ENCODE measurements around the gene RTTN. TPM values are rescaled to one million over a fixed set of nuclear protein-coding genes. Genes with fewer than 3 reads are reported as not detected.

RTTN gene
- total RNA-seq, 1 experiment from 2014 or later: 21.5 TPM

- Mint-ChIP-seq H3K27ac (no peak overlapping the region), H3K4me3 (no peak overlapping the region), H3K9me3 (peaks cover 18% of the 10 kb centered on the region), H3K4me1 (0 out of 2 replicates have a peak, but pooled peaks cover 5% of the 10 kb centered on the region), H3K27me3 (ENCODE audit: low read depth) (no peaks in the 10 kb centered on the region), H3K36me3 (no peaks in the 10 kb centered on the region; the same call in 1 of the 2 replicates)
- POLR2A ChIA-PET: no interaction called here
- TF ChIP-seq ZNF232 (CRISPR knock-in tag; IDR thresholded peaks at IDR 0.05): no peak
- TF ChIP-seq TCF7 (CRISPR knock-in tag; IDR thresholded peaks at IDR 0.05; ENCODE audit: low read depth): no peak
- no peak for TF ChIP-seq CREB1 (CRISPR knock-in tag; IDR thresholded peaks at IDR 0.05)
- no peak for TF ChIP-seq ZNF671 (CRISPR knock-in tag; IDR thresholded peaks at IDR 0.05)
- TF ChIP-seq FOXJ3 (CRISPR knock-in tag; IDR thresholded peaks at IDR 0.05; ENCODE audit: borderline replicate concordance): no peak
- no peak for TF ChIP-seq E2F1 (CRISPR knock-in tag; IDR thresholded peaks at IDR 0.05)
- no peak for TF ChIP-seq ZNF423 (CRISPR knock-in tag; IDR thresholded peaks at IDR 0.05)
- TF ChIP-seq NR1H2 (CRISPR knock-in tag; IDR thresholded peaks at IDR 0.05): no peak
- TF ChIP-seq ZSCAN18 (CRISPR knock-in tag; IDR thresholded peaks at IDR 0.05): no peak
- ATAC-seq (no peak), DNase-seq (ENCODE audit: low spot score) (no peak)
- CTCF ChIA-PET: interaction anchor here (1.6 kb wide), 1 partner anchor 12 kb away, joined by 4 read pairs; no protein-coding TSS in a partner anchor
These were observed 249.4 kb downstream of the RTTN start for GRCh38 chr18:69956057-69956456.

- ChIA-PET CTCF (interaction anchor here (0.6 kb wide), 1 partner anchor 342 kb away, joined by 3 read pairs; no protein-coding TSS in a partner anchor), POLR2A (interaction anchor here (0.7 kb wide), 1 partner anchor 1320 kb away, joined by 3 read pairs; no protein-coding TSS in a partner anchor)
- H3K4me1 Mint-ChIP-seq: 0 out of 2 replicates have a peak, but pooled peaks cover 5% of the 10 kb centered on the region
- no peak overlapping the region for H3K27ac Mint-ChIP-seq
- H3K36me3 Mint-ChIP-seq: no peaks in the 10 kb centered on the region; the same call in 1 of the 2 replicates
- no peaks in the 10 kb centered on the region for H3K27me3 Mint-ChIP-seq (ENCODE audit: low read depth)
- TF ChIP-seq TP53 (CRISPR knock-in tag; IDR thresholded peaks at IDR 0.05) (no peak), CREB1 (CRISPR knock-in tag; IDR thresholded peaks at IDR 0.05) (no peak), JAZF1 (CRISPR knock-in tag; IDR thresholded peaks at IDR 0.05) (no peak), ZNF425 (CRISPR knock-in tag; conservative IDR thresholded peaks at IDR 0.05) (no peak), ELF4 (CRISPR knock-in tag; IDR thresholded peaks at IDR 0.05; ENCODE audit: low read depth) (no peak), ZSCAN18 (CRISPR knock-in tag; IDR thresholded peaks at IDR 0.05) (no peak), OVOL2 (CRISPR knock-in tag; IDR thresholded peaks at IDR 0.05; ENCODE audit: borderline replicate concordance) (no peak)
- H3K9me3 Mint-ChIP-seq: peaks cover 18% of the 10 kb centered on the region
- ATAC-seq (no peak), DNase-seq (ENCODE audit: low spot score) (no peak)
- H3K4me3 Mint-ChIP-seq: no peak overlapping the region
These were observed 250.6 kb downstream of the RTTN start for GRCh38 chr18:69954719-69955480.

GRCh38 chr18:69953191-69953590, 252.3 kb downstream of the RTTN start:
- Mint-ChIP-seq H3K9me3 (peaks cover 18% of the 10 kb centered on the region), H3K27me3 (ENCODE audit: low read depth) (no peaks in the 10 kb centered on the region), H3K4me1 (no peaks in the 10 kb centered on the region), H3K27ac (no peak overlapping the region), H3K4me3 (no peak overlapping the region), H3K36me3 (no peaks in the 10 kb centered on the region; the same call in 1 of the 2 replicates)
- POLR2A ChIA-PET: no interaction called here
- CTCF ChIA-PET: no interaction called here
- DNase-seq (ENCODE audit: low spot score): no peak
- ATAC-seq: no peak
- TF ChIP-seq ELF4 (CRISPR knock-in tag; IDR thresholded peaks at IDR 0.05; ENCODE audit: low read depth) (no peak), FOXK1 (CRISPR knock-in tag; IDR thresholded peaks at IDR 0.05) (no peak), ATF2 (CRISPR knock-in tag; IDR thresholded peaks at IDR 0.05; ENCODE audit: borderline replicate concordance, low read depth) (no peak), CREM (CRISPR knock-in tag; IDR thresholded peaks at IDR 0.05) (no peak), OVOL2 (CRISPR knock-in tag; IDR thresholded peaks at IDR 0.05; ENCODE audit: borderline replicate concordance) (no peak), JUN (CRISPR knock-in tag; IDR thresholded peaks at IDR 0.05) (no peak), AFF4 (CRISPR knock-in tag; IDR thresholded peaks at IDR 0.05; ENCODE audit: borderline replicate concordance) (no peak)
